HepG2 (cell line): ENCODE results near the gene SCYGR5. TPM values are rescaled to one million over a fixed set of nuclear protein-coding genes. Genes with fewer than 3 reads are reported as not detected.

Source experiments
- ATAC-seq: fragments of 200-7000 bp; cut with Tn5 transposase; 3 replicates; pipeline ENCODE4 v1.9.1; 2020; ENCODE audit warnings: mild to moderate bottlenecking, moderate library complexity
- BruUV-seq: library from RNA; stranded (reverse); fragments of 400-500 nt; replicated peaks from 2 replicates; lab custom pipeline; 2021; lab: Mats Ljungman, UMichigan
- CTCF ChIA-PET: fragments of 300-600 bp; formaldehyde crosslinking; extraction: SDS; loops from one replicate; lab custom pipeline; 2021; ENCODE audit warnings: low total read pairs, inconsistent platforms, low intra/inter-chr PET ratio; lab: Yijun Ruan, JAX
- POLR2A ChIA-PET: fragments of 350-600 bp; sonication (Branson Sonifier 250); formaldehyde crosslinking; loops from one replicate; lab custom pipeline; 2020; ENCODE audit warnings: antibody characterized with exemption, inconsistent platforms; lab: Yijun Ruan, JAX
- DNase-seq: peaks from one replicate; pipeline ENCODE4 v3.0.0-alpha.2; 2015; ENCODE audit warnings: low spot score
- FAIRE-seq: peaks from 3 replicates; lab custom pipeline; 2011; peaks lifted over from hg19 to GRCh38; lab: Jason Lieb, UNC
- H2AFZ ChIP-seq: one replicate; pipeline ENCODE4 v1.6.1; 2011; ENCODE audit warnings: low read length, inconsistent platforms
- H3K27ac ChIP-seq: fragments of 300-600 bp; 3 replicates; pipeline ENCODE4 v1.8.0; 2011; ENCODE audit warnings: mixed run types, mild to moderate bottlenecking, mixed read lengths, low read length, inconsistent platforms; ENCODE audit not compliant: insufficient read depth; ENCODE audit errors: extremely low read length
- H3K27me3 ChIP-seq, 2 experiments: fragments of 200-600 bp in 1 of 2; 2 replicates in 1 of 2; 3 replicates in 1 of 2; pipeline versions ENCODE4 v1.6.0 to v1.8.0; 2011; ENCODE audit warnings: low read length in 2 of 2, mild to moderate bottlenecking in 2 of 2, moderate library complexity in 2 of 2, inconsistent platforms in 1 of 2; ENCODE audit not compliant: insufficient read depth in 2 of 2, control insufficient read depth in 1 of 2
- H3K36me3 ChIP-seq, 2 experiments: fragments of 200-600 bp in 1 of 2; replicated peaks in 1 of 2; 2 replicates in 1 of 2; 3 replicates in 1 of 2; pipeline versions ENCODE4 v1.5.1 to v1.8.0; 2011; ENCODE audit warnings: low read length in 2 of 2, inconsistent platforms in 1 of 2; ENCODE audit not compliant: insufficient read depth in 2 of 2, control insufficient read depth in 1 of 2
- H3K4me1 ChIP-seq: 2 replicates; pipeline ENCODE4 v1.5.1; 2012; ENCODE audit warnings: low read length, inconsistent platforms; ENCODE audit not compliant: insufficient read depth
- H3K4me2 ChIP-seq: 2 replicates; pipeline ENCODE4 v1.6.0; 2011; ENCODE audit warnings: low read depth, low read length, inconsistent platforms
- H3K4me3 ChIP-seq, 3 experiments: fragments of 200-600 bp in 1 of 3; sonication (generic), shearing (Covaris generic) in 1 of 3; replicated peaks in 1 of 3; 2 replicates each; pipeline ENCODE4 v1.5.1; 2011 to 2016; ENCODE audit warnings: low read length in 3 of 3, inconsistent platforms in 2 of 3, low read depth in 2 of 3, mild to moderate bottlenecking in 2 of 3, control low read depth in 1 of 3, mixed read lengths in 1 of 3; ENCODE audit not compliant: insufficient read depth in 1 of 3
- H3K79me2 ChIP-seq: one replicate; pipeline ENCODE4 v1.6.1; 2011; ENCODE audit warnings: low read length, inconsistent platforms; ENCODE audit not compliant: insufficient read depth
- H3K9ac ChIP-seq: 2 replicates; pipeline ENCODE4 v1.6.0; 2011; ENCODE audit warnings: mild to moderate bottlenecking, low read depth, low read length, inconsistent platforms; ENCODE audit not compliant: insufficient read depth
- H3K9me3 ChIP-seq: 2 replicates; pipeline ENCODE4 v1.5.1; 2012; ENCODE audit warnings: mild to moderate bottlenecking, low read length
- H4K20me1 ChIP-seq: 2 replicates; pipeline ENCODE4 v1.6.0; 2011; ENCODE audit warnings: inconsistent platforms, mild to moderate bottlenecking, low read length, moderate library complexity; ENCODE audit not compliant: insufficient read depth
- BRCA1 ChIP-seq: sonication (generic); formaldehyde crosslinking; IDR thresholded peaks from 2 replicates; pipeline ENCODE4 v1.4.0; 2020; ENCODE audit warnings: missing genetic modification reagents
- GFI1 ChIP-seq: sonication (generic); formaldehyde crosslinking; IDR thresholded peaks from 2 replicates; pipeline ENCODE4 v1.5.0; 2020; ENCODE audit warnings: missing genetic modification reagents, mild to moderate bottlenecking, borderline replicate concordance
- KAT8 ChIP-seq: IDR thresholded peaks from 2 replicates; pipeline ENCODE4 v1.6.1; 2016; ENCODE audit warnings: missing genetic modification reagents, missing compliant biosample characterization
- KLF16 ChIP-seq, 2 experiments: sonication (generic) in 1 of 2; formaldehyde crosslinking in 1 of 2; IDR thresholded peaks; 2 replicates each; pipeline versions ENCODE4 v1.6.1 to v1.8.0; 2016 to 2023; ENCODE audit warnings: missing genetic modification reagents in 2 of 2, missing compliant biosample characterization in 1 of 2
- MXI1 ChIP-seq: IDR thresholded peaks from 3 replicates; pipeline ENCODE4 v1.6.1; 2012; ENCODE audit warnings: low read depth, low read length, inconsistent platforms, borderline replicate concordance
- NONO ChIP-seq, 2 experiments: fragments of 450-650 bp in 1 of 2; sonication (generic) in 1 of 2; formaldehyde crosslinking in 1 of 2; IDR thresholded peaks in 1 of 2; conservative IDR thresholded peaks in 1 of 2; 2 replicates each; pipeline versions ENCODE4 v1.6.1 to v1.8.0; 2017 to 2022; ENCODE audit warnings: mild to moderate bottlenecking in 1 of 2, missing genetic modification reagents in 1 of 2, moderate library complexity in 1 of 2
- SRF ChIP-seq: IDR thresholded peaks from 2 replicates; pipeline ENCODE4 v1.6.1; 2011; ENCODE audit warnings: mild to moderate bottlenecking, low read depth, low read length, moderate library complexity
- ZFP37 ChIP-seq: sonication (generic); formaldehyde crosslinking; IDR thresholded peaks from 2 replicates; pipeline ENCODE4 v1.4.0; 2020; ENCODE audit warnings: missing genetic modification reagents, borderline replicate concordance
- ZNF615 ChIP-seq: sonication (generic); formaldehyde crosslinking; IDR thresholded peaks from 2 replicates; pipeline ENCODE4 v1.5.0; 2020; ENCODE audit warnings: mild to moderate bottlenecking, missing genetic modification reagents, borderline replicate concordance
- ZNF7 ChIP-seq: IDR thresholded peaks from 2 replicates; pipeline ENCODE4 v1.6.1; 2016; ENCODE audit warnings: missing biosample characterization, missing genetic modification reagents
- WGBS: methylation state at CpG from one replicate; pipeline ENCODE4 v1.1.6; 2017; ENCODE audit warnings: low lambda C conversion rate; 5-methylcytosine and 5-hydroxymethylcytosine counted together
- in situ Hi-C: cut with HindIII; loops from 2 replicates; pipeline ENCODE4 v1.10.0; 2017; ENCODE audit warnings: low pct_unique_long_range_greater_than_20kb; ENCODE audit not compliant: extremely low pct_ligation_motif_present
- intact Hi-C: fragments of 100-400 bp; cut with micrococcal nuclease; formaldehyde crosslinking; loops from one replicate; pipeline ENCODE4 v1.10.0; 2022; ENCODE audit not compliant: unreplicated experiment
- polyA plus RNA-seq, 8 experiments: library from polyadenylated mRNA; depleted of rRNA in 3 of 8; stranded (reverse) in 7 of 8; unstranded in 1 of 8; fragments of >200 nt; fragmentation: Illumina TruSeq in 4 of 8; extraction: Trizol in 4 of 8; gene quantifications; 2 replicates each; pipeline versions ENCODE4 v1.2.1 to v1.2.3, GENCODE V29; 2011 to 2016; ENCODE audit warnings: low read depth in 4 of 8, missing spikeins in 1 of 8, mixed read lengths in 1 of 8; ENCODE audit not compliant: insufficient read depth in 1 of 8
- total RNA-seq, 5 experiments: library from RNA; depleted of rRNA; stranded (reverse); fragments of >200 nt; fragmentation: Illumina TruSeq; extraction: Trizol; gene quantifications; 2 replicates each; pipeline ENCODE4 v1.2.3, GENCODE V29; 2016; ENCODE audit warnings: low read depth in 1 of 5
- TF ChIP-seq, protein P1 (sequence below): IDR thresholded peaks from 2 replicates; pipeline ENCODE4 v1.6.1; 2016
- TF ChIP-seq, protein P2 (sequence below): IDR thresholded peaks from 2 replicates; pipeline ENCODE4 v1.6.1; 2016; ENCODE audit warnings: missing compliant biosample characterization, missing genetic modification reagents, borderline replicate concordance
- TF ChIP-seq, protein P3 (sequence below): sonication (generic); formaldehyde crosslinking; IDR thresholded peaks from 2 replicates; pipeline ENCODE4 v1.4.0; 2020; ENCODE audit warnings: missing genetic modification reagents
- TF ChIP-seq, protein P4 (sequence below): sonication (generic); formaldehyde crosslinking; IDR thresholded peaks from 2 replicates; pipeline ENCODE4 v1.4.0; 2020; ENCODE audit warnings: mild to moderate bottlenecking, missing genetic modification reagents
- TF ChIP-seq, protein P5 (sequence below): sonication (generic); formaldehyde crosslinking; IDR thresholded peaks from 2 replicates; pipeline ENCODE4 v1.8.0; 2022; ENCODE audit warnings: missing genetic modification reagents, low read depth, mild to moderate bottlenecking, borderline replicate concordance
- TF ChIP-seq, protein P6 (sequence below): IDR thresholded peaks from 2 replicates; pipeline ENCODE4 v1.6.1; 2018; ENCODE audit warnings: missing genetic modification reagents, mild to moderate bottlenecking, missing compliant biosample characterization

Gene SCYGR5
- total and polyA plus RNA-seq, 2 of the 13 experiments (the other 11 are each of a cell fraction or from before 2014, with no cell fraction given): not detected

- Histone ChIP-seq H3K9ac (no peak within 1 kb of the TSS), H2AFZ (no peak within 1 kb of the TSS), H3K27me3 (no peaks in the 10 kb centered on the region; a peak in 2 of 5 replicates), H3K4me1 (peaks cover 33% of the 10 kb centered on the region), H4K20me1 (no peaks in the 10 kb centered on the region), H3K4me3 (no peak within 1 kb of the TSS), H3K79me2 (no peaks in the 10 kb centered on the region)
- no TSS peak for BruUV-seq
- 68% methylated on average over 19 of the region's 20 CpGs for WGBS
- in situ Hi-C loops: no loop called here
- DNase-seq: no peak
- POLR2A ChIA-PET: no interaction called here
- TF ChIP-seq, protein P1, sequence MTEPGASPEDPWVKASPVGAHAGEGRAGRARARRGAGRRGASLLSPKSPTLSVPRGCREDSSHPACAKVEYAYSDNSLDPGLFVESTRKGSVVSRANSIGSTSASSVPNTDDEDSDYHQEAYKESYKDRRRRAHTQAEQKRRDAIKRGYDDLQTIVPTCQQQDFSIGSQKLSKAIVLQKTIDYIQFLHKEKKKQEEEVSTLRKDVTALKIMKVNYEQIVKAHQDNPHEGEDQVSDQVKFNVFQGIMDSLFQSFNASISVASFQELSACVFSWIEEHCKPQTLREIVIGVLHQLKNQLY (CRISPR knock-in tag): no peak
- TF ChIP-seq, protein P2, sequence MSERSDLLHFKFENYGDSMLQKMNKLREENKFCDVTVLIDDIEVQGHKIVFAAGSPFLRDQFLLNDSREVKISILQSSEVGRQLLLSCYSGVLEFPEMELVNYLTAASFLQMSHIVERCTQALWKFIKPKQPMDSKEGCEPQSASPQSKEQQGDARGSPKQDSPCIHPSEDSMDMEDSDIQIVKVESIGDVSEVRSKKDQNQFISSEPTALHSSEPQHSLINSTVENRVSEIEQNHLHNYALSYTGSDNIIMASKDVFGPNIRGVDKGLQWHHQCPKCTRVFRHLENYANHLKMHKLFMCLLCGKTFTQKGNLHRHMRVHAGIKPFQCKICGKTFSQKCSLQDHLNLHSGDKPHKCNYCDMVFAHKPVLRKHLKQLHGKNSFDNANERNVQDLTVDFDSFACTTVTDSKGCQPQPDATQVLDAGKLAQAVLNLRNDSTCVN (CRISPR knock-in tag): no peak
- TF ChIP-seq NONO (IDR thresholded peaks at IDR 0.05): no peak
- TF ChIP-seq NONO (CRISPR knock-in tag; conservative IDR thresholded peaks at IDR 0.05): no peak
- TF ChIP-seq SRF: no peak
- TF ChIP-seq ZNF615 (CRISPR knock-in tag): no peak
- TF ChIP-seq ZNF7 (CRISPR knock-in tag): no peak
- no peak for TF ChIP-seq GFI1 (CRISPR knock-in tag)
- TF ChIP-seq ZFP37 (CRISPR knock-in tag): no peak
- TF ChIP-seq MXI1: no peak
- TF ChIP-seq, protein P3, sequence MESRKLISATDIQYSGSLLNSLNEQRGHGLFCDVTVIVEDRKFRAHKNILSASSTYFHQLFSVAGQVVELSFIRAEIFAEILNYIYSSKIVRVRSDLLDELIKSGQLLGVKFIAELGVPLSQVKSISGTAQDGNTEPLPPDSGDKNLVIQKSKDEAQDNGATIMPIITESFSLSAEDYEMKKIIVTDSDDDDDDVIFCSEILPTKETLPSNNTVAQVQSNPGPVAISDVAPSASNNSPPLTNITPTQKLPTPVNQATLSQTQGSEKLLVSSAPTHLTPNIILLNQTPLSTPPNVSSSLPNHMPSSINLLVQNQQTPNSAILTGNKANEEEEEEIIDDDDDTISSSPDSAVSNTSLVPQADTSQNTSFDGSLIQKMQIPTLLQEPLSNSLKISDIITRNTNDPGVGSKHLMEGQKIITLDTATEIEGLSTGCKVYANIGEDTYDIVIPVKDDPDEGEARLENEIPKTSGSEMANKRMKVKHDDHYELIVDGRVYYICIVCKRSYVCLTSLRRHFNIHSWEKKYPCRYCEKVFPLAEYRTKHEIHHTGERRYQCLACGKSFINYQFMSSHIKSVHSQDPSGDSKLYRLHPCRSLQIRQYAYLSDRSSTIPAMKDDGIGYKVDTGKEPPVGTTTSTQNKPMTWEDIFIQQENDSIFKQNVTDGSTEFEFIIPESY (CRISPR knock-in tag): no peak
- no peak for TF ChIP-seq KLF16 (CRISPR knock-in tag; IDR thresholded peaks at IDR 0.05)
- no peak for TF ChIP-seq KAT8
- no peak for TF ChIP-seq BRCA1 (CRISPR knock-in tag)
- TF ChIP-seq, protein P4, sequence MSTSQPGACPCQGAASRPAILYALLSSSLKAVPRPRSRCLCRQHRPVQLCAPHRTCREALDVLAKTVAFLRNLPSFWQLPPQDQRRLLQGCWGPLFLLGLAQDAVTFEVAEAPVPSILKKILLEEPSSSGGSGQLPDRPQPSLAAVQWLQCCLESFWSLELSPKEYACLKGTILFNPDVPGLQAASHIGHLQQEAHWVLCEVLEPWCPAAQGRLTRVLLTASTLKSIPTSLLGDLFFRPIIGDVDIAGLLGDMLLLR (CRISPR knock-in tag): no peak
- TF ChIP-seq, protein P5, sequence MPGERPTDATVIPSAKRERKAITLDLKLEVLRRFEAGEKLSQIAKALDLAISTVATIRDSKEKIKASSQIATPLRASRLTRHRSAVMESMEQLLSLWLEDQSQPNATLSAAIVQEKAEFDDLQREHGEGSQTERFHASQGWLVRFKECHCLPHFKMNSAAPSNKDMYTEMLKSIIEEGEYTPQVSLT (CRISPR knock-in tag): no peak
- TF ChIP-seq, protein P6, sequence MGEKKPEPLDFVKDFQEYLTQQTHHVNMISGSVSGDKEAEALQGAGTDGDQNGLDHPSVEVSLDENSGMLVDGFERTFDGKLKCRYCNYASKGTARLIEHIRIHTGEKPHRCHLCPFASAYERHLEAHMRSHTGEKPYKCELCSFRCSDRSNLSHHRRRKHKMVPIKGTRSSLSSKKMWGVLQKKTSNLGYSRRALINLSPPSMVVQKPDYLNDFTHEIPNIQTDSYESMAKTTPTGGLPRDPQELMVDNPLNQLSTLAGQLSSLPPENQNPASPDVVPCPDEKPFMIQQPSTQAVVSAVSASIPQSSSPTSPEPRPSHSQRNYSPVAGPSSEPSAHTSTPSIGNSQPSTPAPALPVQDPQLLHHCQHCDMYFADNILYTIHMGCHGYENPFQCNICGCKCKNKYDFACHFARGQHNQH (CRISPR knock-in tag): no peak
- TF ChIP-seq, all 625 proteins: peak for 0
- Histone ChIP-seq H3K4me2 (peak within 1 kb of the TSS; percentile 8; the same call in 1 of the 2 replicates), H3K27ac (no peak within 1 kb of the TSS), H3K9me3 (no peaks in the 10 kb centered on the region), H3K36me3 (no peaks in the 10 kb centered on the region)
- no peak for ATAC-seq
- CTCF ChIA-PET: no interaction called here
- no peak for FAIRE-seq
- intact Hi-C loops: no loop called here
Observed at GRCh38 chr2:227617316-227618230, 49.0 kb upstream of the SCYGR5 start, which contains the start of gene SCYGR4. Gene SCYGR4 (plus strand): TSS chr2:227617498. CDS start chr2:227617498, 0 bp downstream.
